ENCODE data around the gene CYBC1. TPM values are rescaled to one million over a fixed set of nuclear protein-coding genes. Genes with fewer than 3 reads are reported as not detected.
A peak's percentile ranks its signal among the peaks of the same experiment; 100 is the strongest.
"Not testable (repeated sequence)": the region's sequence is repeated elsewhere in the genome, so short reads cannot be mapped to it uniquely, and the experiment has no call there.

The CYBC1 gene
- total RNA-seq, 1 donor from 2014 or later = 31.3 TPM

GRCh38 chr17:82415786-82416185 is 34.8 kb downstream of the CYBC1 start:
- FAIRE-seq = no peak
- Histone ChIP-seq H3K4me3 (ENCODE audit: low read depth, low read length) (no peak overlapping the region), H3K27me3 (ENCODE audit: control insufficient read depth, insufficient read depth, low read length) (no peaks in the 10 kb centered on the region), H3K36me3 (ENCODE audit: control insufficient read depth, insufficient read depth, low read length) (peaks cover 5% of the 10 kb centered on the region)
- TF ChIP-seq, protein P1, sequence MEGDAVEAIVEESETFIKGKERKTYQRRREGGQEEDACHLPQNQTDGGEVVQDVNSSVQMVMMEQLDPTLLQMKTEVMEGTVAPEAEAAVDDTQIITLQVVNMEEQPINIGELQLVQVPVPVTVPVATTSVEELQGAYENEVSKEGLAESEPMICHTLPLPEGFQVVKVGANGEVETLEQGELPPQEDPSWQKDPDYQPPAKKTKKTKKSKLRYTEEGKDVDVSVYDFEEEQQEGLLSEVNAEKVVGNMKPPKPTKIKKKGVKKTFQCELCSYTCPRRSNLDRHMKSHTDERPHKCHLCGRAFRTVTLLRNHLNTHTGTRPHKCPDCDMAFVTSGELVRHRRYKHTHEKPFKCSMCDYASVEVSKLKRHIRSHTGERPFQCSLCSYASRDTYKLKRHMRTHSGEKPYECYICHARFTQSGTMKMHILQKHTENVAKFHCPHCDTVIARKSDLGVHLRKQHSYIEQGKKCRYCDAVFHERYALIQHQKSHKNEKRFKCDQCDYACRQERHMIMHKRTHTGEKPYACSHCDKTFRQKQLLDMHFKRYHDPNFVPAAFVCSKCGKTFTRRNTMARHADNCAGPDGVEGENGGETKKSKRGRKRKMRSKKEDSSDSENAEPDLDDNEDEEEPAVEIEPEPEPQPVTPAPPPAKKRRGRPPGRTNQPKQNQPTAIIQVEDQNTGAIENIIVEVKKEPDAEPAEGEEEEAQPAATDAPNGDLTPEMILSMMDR (IDR thresholded peaks at IDR 0.05; ENCODE audit: insufficient read depth, low read length, severe bottlenecking) = no peak
- DNase-seq (ENCODE audit: low read depth) = no peak

- no peak for DNase-seq (ENCODE audit: low read depth)
- H3K36me3 ChIP-seq (ENCODE audit: control insufficient read depth, insufficient read depth, low read length) = peaks cover 6% of the 10 kb centered on the region
- TF ChIP-seq, protein P1 (IDR thresholded peaks at IDR 0.05; ENCODE audit: insufficient read depth, low read length, severe bottlenecking) = no peak
- no peak overlapping the region for H3K4me3 ChIP-seq (ENCODE audit: low read depth, low read length)
- no peaks in the 10 kb centered on the region for H3K27me3 ChIP-seq (ENCODE audit: control insufficient read depth, insufficient read depth, low read length)
- no peak for FAIRE-seq
Measured at GRCh38 chr17:82415336-82415735, 35.2 kb downstream of the CYBC1 start.

DNA sequence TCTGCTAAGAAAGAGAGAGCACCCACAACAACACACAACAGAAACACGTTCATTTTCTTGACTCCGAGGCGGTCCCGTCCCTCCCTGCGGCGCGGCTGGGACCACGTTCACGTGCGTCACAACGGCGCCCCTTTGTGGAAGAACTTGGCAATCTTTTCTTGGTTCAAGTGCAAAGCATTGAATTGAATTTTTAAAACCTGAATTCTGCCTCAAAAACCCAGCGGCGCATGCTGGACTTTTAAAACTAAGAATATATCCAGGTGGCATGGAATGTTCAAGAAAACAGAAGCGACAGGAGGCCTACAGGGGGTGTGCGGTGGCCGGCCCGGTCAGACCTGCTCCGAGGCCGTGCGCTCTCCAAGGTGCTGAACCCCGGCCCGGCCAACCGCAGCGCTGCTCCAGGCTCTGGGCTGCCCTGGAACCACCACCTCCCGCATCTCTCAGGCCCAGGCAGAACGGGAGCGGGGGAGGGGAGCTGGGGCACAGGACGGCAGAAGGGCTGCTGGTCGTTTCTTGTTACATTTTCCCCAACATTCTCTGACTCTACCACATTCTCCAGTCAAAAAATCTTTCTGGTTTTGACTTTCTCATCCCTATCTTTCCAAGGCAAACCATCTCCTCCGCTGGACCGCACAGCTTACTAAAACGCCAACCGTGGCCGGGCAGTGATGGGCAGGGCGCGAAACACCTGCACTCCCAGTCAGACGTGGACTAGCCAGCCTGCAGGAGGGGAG is 35.8 kb downstream of the CYBC1 start:
- H3K36me3 ChIP-seq (ENCODE audit: control insufficient read depth, insufficient read depth, low read length) = peaks cover 5% of the 10 kb centered on the region
- DNase-seq (ENCODE audit: low read depth) (peak; percentile 23), FAIRE-seq (no peak)
- TF ChIP-seq, protein P1 (IDR thresholded peaks at IDR 0.05; ENCODE audit: insufficient read depth, low read length, severe bottlenecking) = peak; percentile 42
- no peaks in the 10 kb centered on the region for H3K27me3 ChIP-seq (ENCODE audit: control insufficient read depth, insufficient read depth, low read length)
- H3K4me3 ChIP-seq (ENCODE audit: low read depth, low read length) = no peak overlapping the region

GRCh38 chr17:82412535-82413520 is 37.7 kb downstream of the CYBC1 start:
- TF ChIP-seq, protein P1 (IDR thresholded peaks at IDR 0.05; ENCODE audit: insufficient read depth, low read length, severe bottlenecking) = no peak
- no peak for FAIRE-seq

GRCh38 chr17:82412081-82412480 is 38.5 kb downstream of the CYBC1 start:
- H3K27me3 ChIP-seq (ENCODE audit: control insufficient read depth, insufficient read depth, low read length); FAIRE-seq: not testable (repeated sequence)

More at GRCh38 chr17:82412535-82413520, 37.7 kb downstream of the CYBC1 start:
- DNase-seq (ENCODE audit: low read depth) = no peak
- Histone ChIP-seq H3K27me3 (ENCODE audit: control insufficient read depth, insufficient read depth, low read length) (no peaks in the 10 kb centered on the region), H3K36me3 (ENCODE audit: control insufficient read depth, insufficient read depth, low read length) (peaks cover 5% of the 10 kb centered on the region), H3K4me3 (ENCODE audit: low read depth, low read length) (no peak overlapping the region)

More at GRCh38 chr17:82412081-82412480, 38.5 kb downstream of the CYBC1 start:
- H3K4me3 ChIP-seq (ENCODE audit: low read depth, low read length); H3K36me3 ChIP-seq (ENCODE audit: control insufficient read depth, insufficient read depth, low read length); DNase-seq (ENCODE audit: low read depth): not testable (repeated sequence)

Measured in bronchial epithelial cell (primary cell).